Measurements from ENCODE around the gene MMP15. TPM values are rescaled to one million over a fixed set of nuclear protein-coding genes. Genes with fewer than 3 reads are reported as not detected.

Gene MMP15
- total RNA-seq, 1 donor from 2014 or later = 14.9 TPM

DNA sequence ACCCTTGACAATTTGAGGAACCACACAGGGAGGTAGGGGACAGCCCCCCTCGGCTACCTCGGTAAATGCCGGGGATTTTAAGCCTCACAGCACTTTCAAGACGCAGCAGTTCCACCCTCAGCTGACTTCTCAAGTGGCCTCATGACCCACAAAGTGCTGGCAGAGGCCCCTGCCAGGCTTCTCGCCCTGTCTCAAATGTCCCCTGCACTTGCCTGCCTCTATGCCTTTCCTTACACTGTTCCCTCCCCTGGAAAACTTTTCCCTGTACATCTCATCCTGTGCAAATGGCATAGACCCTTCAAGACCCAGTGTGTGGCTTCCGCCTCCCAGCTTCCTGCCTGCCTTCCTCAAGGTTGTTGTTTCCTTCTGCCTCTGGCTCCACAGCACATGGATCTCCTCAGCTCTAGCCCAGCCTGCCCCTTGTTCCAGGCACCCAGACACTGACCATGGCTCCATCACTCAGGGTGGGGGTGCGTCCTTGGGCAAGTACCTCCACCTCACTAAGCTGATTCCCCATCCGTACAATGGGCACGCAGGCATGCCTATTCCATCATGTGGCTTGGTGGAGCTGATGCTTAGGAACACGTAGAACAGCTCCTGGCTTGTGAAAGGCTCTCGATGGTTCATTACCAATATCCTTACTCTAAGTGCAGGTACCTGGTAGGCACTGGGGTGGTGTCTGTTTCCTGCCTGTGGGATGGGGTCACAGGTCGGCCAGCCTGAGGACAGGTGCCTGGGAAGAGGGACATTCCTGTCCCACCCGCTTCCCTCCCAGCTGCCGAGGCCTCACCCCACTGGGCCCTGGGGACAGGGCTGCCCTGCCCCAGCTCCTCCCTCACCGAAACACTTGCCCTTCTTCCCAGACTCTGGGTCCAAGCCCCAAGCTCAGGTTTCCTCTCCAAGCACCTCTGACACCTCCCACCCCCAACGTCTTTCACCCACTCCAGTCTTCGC is 24.0 kb downstream of the MMP15 start:
- intact Hi-C loops (cut with DNase I) = no loop called here
- Histone ChIP-seq H3K27me3 (no peaks in the 10 kb centered on the region), H3K27ac (no peak overlapping the region), H3K4me3 (no peak overlapping the region), H3K36me3 (no peaks in the 10 kb centered on the region), H3K4me1 (no peaks in the 10 kb centered on the region), H3K9me3 (no peaks in the 10 kb centered on the region)
- TF ChIP-seq, protein P1, sequence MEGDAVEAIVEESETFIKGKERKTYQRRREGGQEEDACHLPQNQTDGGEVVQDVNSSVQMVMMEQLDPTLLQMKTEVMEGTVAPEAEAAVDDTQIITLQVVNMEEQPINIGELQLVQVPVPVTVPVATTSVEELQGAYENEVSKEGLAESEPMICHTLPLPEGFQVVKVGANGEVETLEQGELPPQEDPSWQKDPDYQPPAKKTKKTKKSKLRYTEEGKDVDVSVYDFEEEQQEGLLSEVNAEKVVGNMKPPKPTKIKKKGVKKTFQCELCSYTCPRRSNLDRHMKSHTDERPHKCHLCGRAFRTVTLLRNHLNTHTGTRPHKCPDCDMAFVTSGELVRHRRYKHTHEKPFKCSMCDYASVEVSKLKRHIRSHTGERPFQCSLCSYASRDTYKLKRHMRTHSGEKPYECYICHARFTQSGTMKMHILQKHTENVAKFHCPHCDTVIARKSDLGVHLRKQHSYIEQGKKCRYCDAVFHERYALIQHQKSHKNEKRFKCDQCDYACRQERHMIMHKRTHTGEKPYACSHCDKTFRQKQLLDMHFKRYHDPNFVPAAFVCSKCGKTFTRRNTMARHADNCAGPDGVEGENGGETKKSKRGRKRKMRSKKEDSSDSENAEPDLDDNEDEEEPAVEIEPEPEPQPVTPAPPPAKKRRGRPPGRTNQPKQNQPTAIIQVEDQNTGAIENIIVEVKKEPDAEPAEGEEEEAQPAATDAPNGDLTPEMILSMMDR (IDR thresholded peaks at IDR 0.05) = no peak
- DNase-seq (ENCODE audit: low spot score in 2 of 2) = no peak

DNA sequence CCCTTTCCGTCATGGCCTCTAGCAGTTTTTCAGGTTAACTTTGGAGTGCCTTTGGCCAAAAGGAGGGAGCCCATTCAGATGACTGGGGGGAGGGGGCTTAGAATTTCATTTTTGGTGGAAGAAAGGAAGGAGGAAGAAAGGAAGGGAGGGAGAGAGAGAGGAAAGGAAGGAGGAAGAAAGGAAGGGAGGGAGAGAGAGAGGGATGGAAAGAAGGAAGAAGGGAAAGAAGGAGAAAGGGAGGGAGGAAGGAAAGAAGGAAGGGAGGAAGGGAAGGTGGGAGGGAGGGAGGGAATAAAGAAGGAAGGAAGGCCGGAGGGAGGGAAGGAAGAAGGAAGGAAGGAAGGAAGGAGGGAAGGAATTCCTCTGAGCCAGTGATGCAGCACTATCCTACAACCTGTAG is 25.7 kb downstream of the MMP15 start:
- TF ChIP-seq, protein P1 (IDR thresholded peaks at IDR 0.05) = no peak
- no peaks in the 10 kb centered on the region for H3K36me3 ChIP-seq
- no peak overlapping the region for H3K27ac ChIP-seq
- H3K4me1 ChIP-seq = no peaks in the 10 kb centered on the region
- intact Hi-C loops (cut with DNase I) = no loop called here
- H3K4me3 ChIP-seq = no peak overlapping the region
- H3K9me3 ChIP-seq = no peaks in the 10 kb centered on the region
- DNase-seq (ENCODE audit: low spot score in 2 of 2) = no peak
- H3K27me3 ChIP-seq = no peaks in the 10 kb centered on the region

DNA sequence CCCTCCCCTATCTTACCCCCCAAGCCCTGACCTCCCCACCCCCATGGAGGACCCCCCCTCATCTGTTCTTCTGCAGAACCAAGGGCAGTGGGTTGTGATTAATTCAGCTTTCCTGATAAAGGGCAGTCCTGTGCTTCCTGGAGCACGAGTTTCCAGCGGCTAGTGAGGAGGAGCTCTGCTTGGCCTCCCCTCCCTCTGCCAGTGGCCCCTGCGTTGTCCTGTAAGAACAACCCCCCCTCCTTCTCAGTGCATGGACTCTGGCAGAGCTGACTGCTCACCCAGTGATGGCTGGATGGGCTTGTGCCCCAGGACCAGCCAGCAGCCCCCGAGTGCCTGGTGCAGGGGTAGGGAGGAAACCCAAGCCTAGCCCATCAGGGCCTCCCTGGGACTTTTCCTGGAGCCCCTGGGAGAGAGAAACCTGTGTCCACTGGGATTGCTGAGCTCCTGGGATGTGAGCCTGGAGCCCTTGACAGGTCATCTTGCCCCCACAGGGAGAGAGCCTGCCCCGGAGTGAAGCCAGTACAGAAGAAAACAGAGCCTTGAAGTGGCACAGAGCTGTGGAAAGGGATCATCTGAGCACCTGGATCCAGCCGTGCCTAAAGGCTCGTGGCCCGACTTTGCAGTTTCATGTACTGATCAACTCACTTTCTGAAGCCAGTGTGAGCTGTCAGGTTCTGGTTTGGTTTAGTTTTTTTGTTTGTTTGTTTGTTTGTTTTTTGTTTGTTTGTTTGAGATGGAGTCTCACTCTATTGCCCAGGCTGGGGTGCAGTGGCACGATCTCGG is 26.5 kb downstream of the MMP15 start:
- no peaks in the 10 kb centered on the region for H3K36me3 ChIP-seq
- no peak overlapping the region for H3K27ac ChIP-seq
- intact Hi-C loops (cut with DNase I) = no loop called here
- H3K4me3 ChIP-seq = no peak overlapping the region
- H3K4me1 ChIP-seq = no peaks in the 10 kb centered on the region
- TF ChIP-seq, protein P1 (IDR thresholded peaks at IDR 0.05) = no peak
- H3K27me3 ChIP-seq = no peaks in the 10 kb centered on the region
- no peak for DNase-seq (ENCODE audit: low spot score in 2 of 2)
- no peaks in the 10 kb centered on the region for H3K9me3 ChIP-seq

DNA sequence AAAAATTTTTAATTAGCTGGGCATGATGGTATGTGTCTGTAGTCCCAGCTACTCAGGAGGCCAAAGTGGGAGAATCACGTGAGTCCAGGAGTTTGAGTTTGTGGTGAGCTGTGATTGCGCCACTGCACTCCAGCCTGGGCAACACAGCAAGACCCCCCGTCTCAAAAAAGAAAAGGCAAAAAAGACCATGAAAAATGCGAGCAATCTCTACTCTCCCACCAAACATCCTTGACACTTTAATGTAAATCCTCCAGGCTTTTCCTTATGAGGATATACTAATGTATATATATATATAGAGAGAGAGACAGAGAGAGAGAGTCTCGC is 28.1 kb downstream of the MMP15 start:
- DNase-seq (ENCODE audit: low spot score in 2 of 2) = no peak
- H3K36me3 ChIP-seq = no peaks in the 10 kb centered on the region
- intact Hi-C loops (cut with DNase I) = no loop called here
- H3K27me3 ChIP-seq = no peaks in the 10 kb centered on the region
- no peak overlapping the region for H3K4me3 ChIP-seq
- no peaks in the 10 kb centered on the region for H3K9me3 ChIP-seq
- H3K27ac ChIP-seq = no peak overlapping the region
- TF ChIP-seq, protein P1 (IDR thresholded peaks at IDR 0.05) = no peak
- no peaks in the 10 kb centered on the region for H3K4me1 ChIP-seq

DNA sequence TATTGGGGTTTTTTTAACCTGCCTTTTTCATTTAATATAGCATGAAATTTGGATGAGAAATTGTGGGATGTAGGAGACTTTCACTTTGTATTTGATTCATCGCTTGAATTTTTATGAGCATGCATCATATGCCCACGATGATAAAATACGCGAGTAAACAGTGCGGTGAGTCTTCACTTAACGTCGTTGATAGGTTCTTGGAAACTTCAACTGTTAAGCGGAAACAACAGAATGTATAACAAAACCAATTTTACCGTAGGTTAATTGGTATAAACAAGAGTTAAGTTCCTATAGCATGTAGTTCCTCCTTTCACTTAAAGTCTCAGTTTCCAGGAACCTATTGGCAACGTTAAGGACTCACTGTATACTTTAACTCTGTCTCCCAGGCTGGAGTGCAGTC is 28.7 kb downstream of the MMP15 start:
- TF ChIP-seq, protein P1 (IDR thresholded peaks at IDR 0.05) = no peak
- intact Hi-C loops (cut with DNase I) = no loop called here
- no peaks in the 10 kb centered on the region for H3K9me3 ChIP-seq
- no peak overlapping the region for H3K27ac ChIP-seq
- H3K4me1 ChIP-seq = no peaks in the 10 kb centered on the region
- DNase-seq (ENCODE audit: low spot score in 2 of 2) = no peak
- no peaks in the 10 kb centered on the region for H3K36me3 ChIP-seq
- no peak overlapping the region for H3K4me3 ChIP-seq
- no peaks in the 10 kb centered on the region for H3K27me3 ChIP-seq

Data from ascending aorta (tissue), 2 donors.